ENCODE results near the gene ADGRD1.

DNA sequence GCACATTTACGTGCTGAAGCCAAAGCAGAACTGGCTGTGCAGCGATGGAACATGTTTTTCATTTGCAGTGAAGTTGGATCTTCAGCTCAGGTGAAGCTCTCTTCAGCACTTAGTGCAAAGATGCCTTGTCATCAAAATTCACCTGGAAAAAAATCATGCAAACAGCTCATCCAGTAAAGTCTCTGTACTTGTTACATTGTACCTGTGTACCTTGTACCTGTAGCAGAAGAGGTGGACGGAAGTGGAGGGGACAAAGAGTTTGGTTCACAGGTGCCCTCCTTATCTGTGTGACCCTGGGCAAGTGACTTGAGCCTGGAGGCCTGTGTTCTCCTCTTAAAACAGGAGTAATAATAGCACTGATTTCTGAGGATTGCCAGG is 54.0 kb downstream of the ADGRD1 start:
- TF ChIP-seq, protein P1, sequence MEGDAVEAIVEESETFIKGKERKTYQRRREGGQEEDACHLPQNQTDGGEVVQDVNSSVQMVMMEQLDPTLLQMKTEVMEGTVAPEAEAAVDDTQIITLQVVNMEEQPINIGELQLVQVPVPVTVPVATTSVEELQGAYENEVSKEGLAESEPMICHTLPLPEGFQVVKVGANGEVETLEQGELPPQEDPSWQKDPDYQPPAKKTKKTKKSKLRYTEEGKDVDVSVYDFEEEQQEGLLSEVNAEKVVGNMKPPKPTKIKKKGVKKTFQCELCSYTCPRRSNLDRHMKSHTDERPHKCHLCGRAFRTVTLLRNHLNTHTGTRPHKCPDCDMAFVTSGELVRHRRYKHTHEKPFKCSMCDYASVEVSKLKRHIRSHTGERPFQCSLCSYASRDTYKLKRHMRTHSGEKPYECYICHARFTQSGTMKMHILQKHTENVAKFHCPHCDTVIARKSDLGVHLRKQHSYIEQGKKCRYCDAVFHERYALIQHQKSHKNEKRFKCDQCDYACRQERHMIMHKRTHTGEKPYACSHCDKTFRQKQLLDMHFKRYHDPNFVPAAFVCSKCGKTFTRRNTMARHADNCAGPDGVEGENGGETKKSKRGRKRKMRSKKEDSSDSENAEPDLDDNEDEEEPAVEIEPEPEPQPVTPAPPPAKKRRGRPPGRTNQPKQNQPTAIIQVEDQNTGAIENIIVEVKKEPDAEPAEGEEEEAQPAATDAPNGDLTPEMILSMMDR (IDR thresholded peaks at IDR 0.05; ENCODE audit: low read depth, low read length) = no peak
- TF ChIP-seq POLR2A (IDR thresholded peaks at IDR 0.05; ENCODE audit: extremely low read depth, insufficient read length) = no peak
- TF ChIP-seq, protein P2, sequence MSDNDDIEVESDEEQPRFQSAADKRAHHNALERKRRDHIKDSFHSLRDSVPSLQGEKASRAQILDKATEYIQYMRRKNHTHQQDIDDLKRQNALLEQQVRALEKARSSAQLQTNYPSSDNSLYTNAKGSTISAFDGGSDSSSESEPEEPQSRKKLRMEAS (IDR thresholded peaks at IDR 0.05; ENCODE audit: low read depth, low read length) = no peak

Data from NB4 (cell line).